ENCODE data around the gene TBX4. TPM values are rescaled to one million over a fixed set of nuclear protein-coding genes. Genes with fewer than 3 reads are reported as not detected.
"Not testable (repeated sequence)": the region's sequence is repeated elsewhere in the genome, so short reads cannot be mapped to it uniquely, and the experiment has no call there.

The TBX4 gene
- total and polyA plus RNA-seq, 2 of the 13 experiments (the other 11 are each of a cell fraction or from before 2014, with no cell fraction given), result 0.11 to 1.1 TPM

GRCh38 chr17:61524319-61524718, 72.1 kb downstream of the TBX4 start:
- Histone ChIP-seq H3K4me2 (ENCODE audit: low read depth, low read length) (no peak overlapping the region), H3K27me3 (ENCODE audit: control insufficient read depth in 1 of 2, insufficient read depth in 2 of 2, low read length in 2 of 2) (no peaks in the 10 kb centered on the region), H3K27ac (ENCODE audit: extremely low read length, insufficient read depth, low read length) (no peak overlapping the region), H4K20me1 (ENCODE audit: insufficient read depth, low read length) (no peaks in the 10 kb centered on the region), H2AFZ (ENCODE audit: low read length) (no peak overlapping the region), H3K79me2 (ENCODE audit: insufficient read depth, low read length) (no peaks in the 10 kb centered on the region), H3K36me3 (replicated peaks in 1 of 2; ENCODE audit: control insufficient read depth in 1 of 2, insufficient read depth in 2 of 2, low read length in 2 of 2) (no peaks in the 10 kb centered on the region), H3K9me3 (ENCODE audit: low read length) (no peaks in the 10 kb centered on the region), H3K4me3 (replicated peaks in 1 of 3; ENCODE audit: insufficient read depth in 1 of 3, low read depth in 2 of 3, low read length in 3 of 3) (no peak overlapping the region), H3K9ac (ENCODE audit: insufficient read depth, low read depth, low read length) (no peak overlapping the region), H3K4me1 (ENCODE audit: insufficient read depth, low read length) (no peaks in the 10 kb centered on the region)
- no peak for ATAC-seq
- no TSS peak for BruUV-seq (replicated peaks)
- ChIA-PET CTCF (ENCODE audit: low intra/inter-chr PET ratio, low total read pairs) (no interaction called here), POLR2A (no interaction called here)
- TF ChIP-seq ZNF576 (CRISPR knock-in tag; IDR thresholded peaks at IDR 0.05) (no peak), RFX1 (IDR thresholded peaks at IDR 0.05) (peak; percentile 28; the same call in 1 of the 2 replicates)
- no peak for DNase-seq (ENCODE audit: low spot score)
- WGBS (ENCODE audit: low lambda C conversion rate), result 33% methylated on average over 3 of the region's 3 CpGs
- in situ Hi-C loops (cut with HindIII; ENCODE audit: extremely low pct_ligation_motif_present, low pct_unique_long_range_greater_than_20kb) (no loop called here), intact Hi-C loops (cut with micrococcal nuclease; ENCODE audit: unreplicated experiment) (no loop called here)
- no peak for FAIRE-seq

- DNase-seq (ENCODE audit: low spot score); POLR2A ChIA-PET: not testable (repeated sequence)
These were observed 75.2 kb downstream of the TBX4 start for GRCh38 chr17:61527441-61527840.

More at GRCh38 chr17:61527441-61527840, 75.2 kb downstream of the TBX4 start:
- H3K27ac ChIP-seq (ENCODE audit: extremely low read length, insufficient read depth, low read length); H3K4me1 ChIP-seq (ENCODE audit: insufficient read depth, low read length); intact Hi-C loops (cut with micrococcal nuclease; ENCODE audit: unreplicated experiment); H3K9me3 ChIP-seq (ENCODE audit: low read length); H3K27me3 ChIP-seq (ENCODE audit: control insufficient read depth in 1 of 2, insufficient read depth in 2 of 2, low read length in 2 of 2); ATAC-seq; H3K79me2 ChIP-seq (ENCODE audit: insufficient read depth, low read length); H4K20me1 ChIP-seq (ENCODE audit: insufficient read depth, low read length); BruUV-seq (replicated peaks); H3K36me3 ChIP-seq (replicated peaks in 1 of 2; ENCODE audit: control insufficient read depth in 1 of 2, insufficient read depth in 2 of 2, low read length in 2 of 2); CTCF ChIA-PET (ENCODE audit: low intra/inter-chr PET ratio, low total read pairs); in situ Hi-C loops (cut with HindIII; ENCODE audit: extremely low pct_ligation_motif_present, low pct_unique_long_range_greater_than_20kb); H3K4me3 ChIP-seq (replicated peaks in 1 of 3; ENCODE audit: insufficient read depth in 1 of 3, low read depth in 2 of 3, low read length in 3 of 3); H2AFZ ChIP-seq (ENCODE audit: low read length); H3K4me2 ChIP-seq (ENCODE audit: low read depth, low read length); H3K9ac ChIP-seq (ENCODE audit: insufficient read depth, low read depth, low read length); FAIRE-seq: not testable (repeated sequence)
- 62% methylated on average over 2 of the region's 2 CpGs for WGBS (ENCODE audit: low lambda C conversion rate)

Measured in HepG2 (cell line).